ENCODE results near the gene LRMDA. TPM values are rescaled to one million over a fixed set of nuclear protein-coding genes. Genes with fewer than 3 reads are reported as not detected.

The LRMDA gene
- total and polyA plus RNA-seq, 2 of the 8 experiments (the other 6 are each of a cell fraction or from before 2014, with no cell fraction given), result 0.86 to 2.8 TPM

- TF ChIP-seq MAX (IDR thresholded peaks at IDR 0.05) (no peak), CREB1 (IDR thresholded peaks at IDR 0.05) (no peak), HDAC6 (IDR thresholded peaks at IDR 0.05; ENCODE audit: low read depth, low read length) (no peak), KDM5A (IDR thresholded peaks at IDR 0.05; ENCODE audit: low read length) (no peak), CHD7 (IDR thresholded peaks at IDR 0.05; ENCODE audit: insufficient replicate concordance, low read length) (no peak), E2F6 (IDR thresholded peaks at IDR 0.05) (no peak)
Observed at GRCh38 chr10:75446508-75446907, 15.1 kb downstream of the LRMDA start (continued).
